ELF-1 (cell line): ENCODE data around the gene SLC4A8.

Source experiments
- DNase-seq: peaks from one replicate; pipeline ENCODE4 v3.0.0-alpha.2; 2016; ENCODE audit warnings: low read depth, low spot score

Gene SLC4A8

DNA sequence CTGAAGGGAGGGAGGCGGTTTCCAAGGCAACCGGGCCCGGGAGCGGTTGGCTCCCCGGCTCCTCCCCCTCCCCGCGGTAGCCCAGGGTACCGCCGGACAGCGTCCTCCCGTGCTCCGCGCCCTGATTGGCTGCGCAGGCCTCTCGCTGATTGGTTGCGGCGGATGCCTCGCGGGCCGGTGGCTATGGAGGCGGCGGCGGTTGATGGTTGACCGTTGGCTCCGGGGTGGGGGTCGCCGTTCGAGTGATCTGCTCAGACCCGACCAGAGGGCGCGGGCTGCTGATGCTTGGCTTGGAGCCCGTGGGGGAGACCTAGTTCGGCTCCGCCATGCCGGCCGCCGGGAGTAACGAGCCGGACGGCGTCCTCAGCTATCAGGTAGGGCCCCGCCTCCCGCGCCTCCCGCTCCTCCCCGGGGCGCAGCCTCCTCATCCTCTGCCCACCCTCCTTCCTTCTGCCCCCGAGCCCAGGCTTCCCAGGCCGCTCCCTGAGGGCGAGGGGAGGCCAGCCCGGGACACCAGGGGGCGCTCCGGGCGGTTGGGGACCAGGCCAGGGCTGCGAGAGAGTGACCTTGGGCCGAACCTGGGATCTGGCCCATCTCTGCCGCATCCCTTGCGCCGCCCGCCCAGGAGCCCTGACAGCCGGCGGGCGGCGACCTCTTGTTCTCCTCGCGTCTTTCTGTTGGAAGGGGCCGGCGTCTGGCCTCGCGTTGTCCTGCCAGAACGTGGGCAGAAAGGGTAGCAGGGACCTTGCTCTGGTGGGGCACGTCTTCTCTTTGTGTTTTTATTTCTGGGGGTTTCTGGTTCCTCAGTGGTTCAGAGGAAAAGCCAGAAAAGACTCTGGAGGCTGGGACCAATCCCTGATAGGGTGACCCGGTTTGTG lies at the start of gene SLC4A8:
Gene SLC4A8, plus strand, starts transcription at position 170 of the 878 bp plus-strand sequence. Its CDS starts 157 bp downstream, at position 327.
- DNase-seq, result peak; percentile 98

DNA sequence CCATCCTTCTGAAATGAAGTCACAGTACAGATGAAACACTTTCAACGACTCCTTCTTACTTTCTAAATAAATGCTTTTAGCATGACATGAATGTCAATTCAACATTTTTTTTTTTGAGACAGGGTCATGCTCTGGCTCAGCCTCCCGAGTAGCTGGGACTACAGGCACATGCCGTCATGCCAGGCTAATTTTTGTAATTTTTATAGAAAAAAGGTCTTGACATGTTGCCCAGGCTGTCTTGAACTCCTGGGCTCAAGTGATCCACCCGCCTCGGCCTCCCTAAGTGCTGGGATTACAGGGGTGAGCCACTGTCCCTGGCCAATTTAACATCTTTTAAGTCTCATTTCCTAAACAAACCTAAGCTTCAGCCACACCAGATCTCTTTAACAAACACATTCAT lies 49.8 kb upstream of the SLC4A8 start:
- no peak for DNase-seq

DNA sequence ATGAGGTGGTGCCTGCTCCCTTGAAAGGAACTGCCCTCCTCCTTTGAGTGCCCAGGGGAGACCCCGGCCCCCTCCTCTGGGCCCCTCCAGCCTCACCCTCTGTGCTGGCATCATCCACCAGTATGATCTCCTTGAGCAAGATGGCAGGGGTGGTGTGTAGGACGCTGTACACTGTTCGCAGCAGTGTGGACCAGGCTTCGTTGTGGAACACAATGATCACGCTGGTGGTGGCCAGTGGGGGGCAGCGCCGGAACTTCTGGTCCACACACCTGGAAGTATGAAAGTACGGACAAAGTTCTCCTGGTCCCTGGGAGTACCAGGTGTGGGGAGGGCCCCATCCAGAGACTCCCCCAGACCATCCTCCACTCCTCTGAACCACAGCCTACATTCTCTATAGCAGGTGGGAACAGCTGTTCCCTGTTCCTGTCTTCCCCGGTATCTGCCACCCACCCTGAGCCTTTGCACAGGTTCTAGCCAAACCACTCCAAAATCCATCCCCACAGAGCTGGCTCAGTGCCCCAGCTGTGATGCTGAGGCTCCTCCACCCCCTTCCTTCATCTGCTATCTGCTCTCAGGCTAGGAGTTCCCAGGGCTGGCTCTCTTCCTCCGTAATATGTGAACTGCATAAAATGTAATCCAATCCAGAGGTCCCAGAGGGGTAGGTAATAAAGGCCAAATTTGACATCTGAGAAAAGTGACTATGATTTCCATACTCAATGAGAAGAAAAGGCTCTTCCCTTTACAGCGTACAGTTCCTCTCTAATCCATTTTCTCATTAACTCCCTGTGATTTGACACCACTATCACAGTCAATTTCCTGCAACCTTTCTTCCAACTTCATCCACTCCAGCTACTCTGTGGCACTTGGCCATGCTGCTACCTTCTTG lies 47.3 kb upstream of the SLC4A8 start:
- DNase-seq, result no peak

DNA sequence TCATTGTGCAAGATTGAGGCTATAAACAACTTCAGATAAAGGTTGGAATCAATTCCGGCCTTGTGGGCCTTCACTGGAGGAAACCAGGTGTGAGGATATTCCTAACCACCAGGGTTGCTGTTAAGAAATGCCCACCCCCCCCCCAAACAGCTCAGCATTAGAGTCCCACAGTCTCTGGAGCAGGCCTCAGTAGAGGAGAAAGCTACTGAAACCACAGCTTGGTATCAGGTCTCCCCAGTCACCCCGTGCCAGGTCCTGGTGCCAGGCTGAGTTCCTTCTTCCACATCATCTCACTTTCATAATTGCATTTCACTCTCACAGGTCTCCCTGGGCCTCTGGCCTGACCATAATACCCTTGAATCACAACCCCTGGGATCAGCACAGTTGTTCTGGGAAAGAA lies 45.9 kb upstream of the SLC4A8 start:
- DNase-seq, result no peak

DNA sequence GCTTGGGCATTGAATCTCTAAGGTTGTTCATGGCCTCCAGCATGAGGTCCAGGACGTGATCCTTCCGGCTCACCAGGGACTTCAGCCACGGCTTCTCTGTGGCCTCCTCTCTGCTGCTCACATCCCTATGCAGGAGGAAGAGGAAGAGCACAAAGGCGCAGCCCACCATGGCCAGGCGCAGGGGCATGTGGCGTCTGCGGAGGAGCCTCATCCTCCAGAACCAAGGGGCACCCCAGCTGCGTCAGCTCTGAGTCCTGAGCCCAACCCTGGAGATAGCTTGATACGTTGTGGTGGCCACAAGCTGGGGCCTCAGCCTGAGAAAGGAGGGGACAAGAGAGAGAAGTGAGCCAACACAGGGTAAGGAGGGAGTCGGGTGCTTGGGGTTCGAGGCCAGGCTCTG lies 45.1 kb upstream of the SLC4A8 start:
- no peak for DNase-seq

DNA sequence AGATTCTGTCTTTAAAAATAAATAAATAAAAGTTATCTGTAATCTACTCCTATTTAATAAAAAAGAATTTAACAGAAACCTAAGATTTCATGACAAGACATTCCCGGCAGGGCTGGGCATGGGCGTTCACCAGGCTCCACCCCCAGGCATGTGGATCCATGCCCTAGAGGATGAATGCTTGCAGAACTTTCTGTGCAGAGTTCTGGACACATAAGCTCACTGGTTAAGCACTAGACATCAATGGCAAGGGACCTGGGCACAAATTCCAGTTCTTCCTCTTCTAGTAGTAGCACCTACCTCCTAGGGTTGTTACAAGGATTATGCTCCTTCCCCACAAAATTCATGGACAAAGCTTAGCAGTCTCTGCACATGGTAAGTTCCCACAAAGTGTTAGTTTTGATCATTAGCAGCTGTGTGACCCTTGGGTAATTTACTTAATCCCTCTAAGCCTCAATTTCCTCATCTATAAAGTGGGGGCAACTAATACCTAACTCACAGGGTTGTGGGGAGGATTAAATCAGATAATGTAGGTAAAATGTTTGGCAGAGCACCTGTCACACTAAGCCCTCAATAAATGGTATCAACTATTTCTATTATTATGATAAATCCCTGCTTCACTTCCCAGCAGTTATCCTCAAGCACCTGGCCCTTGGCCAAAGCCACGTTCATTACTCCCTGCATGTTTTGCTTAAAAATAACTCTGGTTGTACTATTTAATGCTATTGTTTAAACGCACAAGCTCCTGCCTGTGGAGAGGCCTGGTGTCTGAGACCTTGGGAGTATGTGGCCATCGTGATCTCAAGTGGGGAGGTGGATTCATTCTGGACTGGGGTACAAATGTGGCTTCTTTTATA lies 43.2 kb upstream of the SLC4A8 start:
- no peak for DNase-seq

DNA sequence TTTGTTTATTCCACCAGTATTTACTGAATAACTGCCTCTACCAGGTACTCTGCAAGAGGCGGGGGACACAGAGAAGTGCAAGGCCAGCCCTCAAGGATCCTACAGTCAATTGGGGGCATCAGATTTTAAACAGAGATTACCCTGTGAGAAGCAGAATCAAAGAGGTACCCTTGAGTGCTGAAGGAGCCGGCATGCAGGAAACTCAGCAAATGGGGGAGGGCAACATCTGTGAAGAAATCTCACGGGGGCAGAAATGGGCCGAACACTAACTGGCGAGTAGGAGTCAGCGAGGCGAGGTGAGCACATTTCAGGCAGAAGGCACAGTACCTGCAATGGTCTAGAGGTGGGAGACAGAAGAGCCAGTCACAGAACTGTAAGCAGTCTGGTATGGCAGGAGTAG lies 42.5 kb upstream of the SLC4A8 start:
- DNase-seq, result no peak

DNA sequence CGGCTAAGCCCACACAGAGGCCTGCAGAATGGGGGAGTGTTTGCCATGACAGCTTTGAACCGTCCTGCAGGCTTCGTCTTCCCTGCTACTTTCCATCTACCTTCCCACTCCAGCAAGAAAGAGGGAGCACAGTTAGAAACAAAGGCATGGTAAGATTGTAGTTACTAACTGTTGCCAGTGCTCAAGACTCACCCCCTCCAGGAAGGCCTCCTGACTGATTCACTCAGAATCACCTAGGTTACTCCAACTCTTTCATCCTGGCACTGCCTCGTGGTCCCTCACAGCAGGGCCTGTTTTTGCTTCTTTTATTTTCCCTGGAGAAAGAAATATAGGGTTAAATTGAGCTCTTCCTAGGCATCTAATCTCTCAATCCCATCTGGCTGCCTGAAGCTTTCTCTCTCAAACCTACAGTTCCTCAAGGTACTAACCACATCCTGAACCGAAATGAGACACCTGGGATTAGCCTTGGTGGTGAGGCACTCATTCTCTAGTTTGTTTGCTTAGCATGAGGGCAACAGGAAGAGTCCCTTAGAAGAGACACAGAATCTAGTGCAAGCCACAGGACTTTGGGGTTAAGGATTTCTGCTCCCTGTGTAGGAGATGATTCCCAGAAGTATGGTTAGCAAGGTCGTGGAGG lies 41.2 kb upstream of the SLC4A8 start:
- no peak for DNase-seq

DNA sequence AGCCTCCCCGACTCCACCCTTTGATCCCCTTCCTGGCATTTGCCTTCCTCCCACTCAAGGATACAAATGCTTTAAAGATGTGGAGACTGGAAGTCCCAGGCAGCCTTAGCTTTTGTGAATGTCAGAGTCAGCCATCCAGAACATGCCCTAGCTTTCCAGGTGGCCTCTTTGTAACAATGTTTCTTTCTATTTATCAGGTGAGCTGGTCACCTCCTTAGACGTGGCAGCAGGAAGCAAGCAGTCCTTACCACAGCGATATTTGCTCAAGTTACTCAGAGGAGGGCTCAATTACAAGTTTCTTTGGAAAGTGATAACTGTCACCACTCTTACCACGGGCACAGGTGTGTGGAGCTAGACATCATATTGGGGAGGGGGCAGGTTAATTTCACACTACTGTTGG lies 38.3 kb upstream of the SLC4A8 start:
- no peak for DNase-seq

DNA sequence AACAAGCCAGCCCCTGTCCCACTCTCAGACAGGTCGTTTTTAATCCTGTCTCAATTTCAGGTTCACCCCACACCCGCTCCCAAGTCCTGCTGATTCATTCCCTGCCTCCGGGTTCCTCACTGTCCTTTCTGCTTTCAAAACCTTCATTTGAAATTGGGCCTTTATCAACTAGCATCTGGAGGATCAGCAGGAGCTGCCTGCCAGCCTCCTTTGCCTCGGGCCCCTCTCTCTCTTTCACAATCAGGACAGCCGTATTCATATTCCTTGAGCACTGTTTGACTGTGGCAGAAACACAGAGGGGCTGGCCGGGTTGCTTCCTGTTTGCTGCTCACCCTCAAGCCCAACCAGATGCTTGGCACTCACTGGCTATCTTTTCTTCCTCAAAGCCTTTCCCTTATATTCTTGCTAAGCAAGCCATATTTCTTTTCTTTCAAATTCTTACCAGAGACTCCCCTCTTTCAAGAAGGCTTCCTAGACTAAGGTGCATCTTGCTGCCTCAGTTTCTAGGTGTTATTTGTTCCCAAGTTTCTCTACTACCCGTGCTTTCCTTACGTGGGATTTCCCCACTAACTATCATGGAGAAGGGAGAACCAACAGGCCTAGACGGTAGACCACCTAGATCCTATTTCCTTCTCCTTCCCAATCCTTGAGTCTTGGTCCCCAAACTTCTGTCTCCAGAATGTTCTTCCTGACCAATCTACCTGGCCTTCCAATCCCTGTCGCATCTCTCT lies 36.4 kb upstream of the SLC4A8 start:
- peak; percentile 95 for DNase-seq

DNA sequence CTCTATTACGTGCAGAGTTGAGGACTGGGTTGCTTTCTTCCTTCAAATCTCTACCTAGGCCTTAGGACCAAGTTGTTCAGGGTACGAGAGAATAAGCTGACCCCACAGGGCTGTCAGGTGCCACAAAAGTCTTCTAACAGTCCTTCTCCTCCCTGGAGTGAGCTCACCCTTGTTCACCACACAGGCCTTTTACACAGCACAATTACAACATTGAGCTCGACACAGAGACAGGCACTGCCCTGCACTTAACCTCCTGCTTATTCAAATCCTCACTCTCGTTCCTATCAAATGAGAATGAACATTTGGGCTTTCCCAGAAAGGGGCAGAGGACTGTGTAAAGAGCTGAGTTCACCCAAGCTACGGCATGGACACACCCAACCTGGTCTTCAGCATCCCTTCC lies 35.8 kb upstream of the SLC4A8 start:
- DNase-seq, result no peak

DNA sequence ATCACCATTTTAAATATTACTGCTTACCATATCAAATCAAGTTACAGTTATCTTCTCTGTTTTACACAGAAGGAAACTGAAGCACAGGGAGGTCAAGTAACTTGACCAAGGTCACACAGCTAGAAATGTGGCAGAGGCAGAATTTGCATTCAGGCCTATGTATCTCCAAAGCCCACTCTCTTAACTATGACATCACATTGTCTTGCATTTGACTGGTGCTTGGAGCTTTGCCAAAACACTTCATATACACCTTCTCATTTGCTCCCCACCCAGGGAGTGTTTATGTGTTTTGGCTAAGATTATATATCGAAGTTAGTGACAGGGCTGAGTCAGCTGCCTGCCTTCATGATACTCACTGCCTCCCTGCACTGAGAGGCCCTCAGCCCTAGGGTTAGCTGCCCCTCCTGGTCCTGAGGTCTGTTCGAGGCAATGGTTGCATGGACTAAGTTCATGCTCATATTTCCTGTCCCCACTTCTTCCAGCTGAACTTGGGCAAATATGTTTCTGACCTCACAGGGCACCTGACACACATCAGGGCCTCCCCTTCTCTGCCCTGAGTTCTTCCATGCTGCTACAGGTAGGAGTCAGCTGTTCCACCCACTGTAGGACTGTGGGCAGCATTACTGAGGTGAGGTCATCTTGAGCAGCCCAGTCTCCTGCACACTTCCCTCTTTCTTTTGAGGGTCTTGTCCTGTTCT lies 35.2 kb upstream of the SLC4A8 start:
- no peak for DNase-seq

DNA sequence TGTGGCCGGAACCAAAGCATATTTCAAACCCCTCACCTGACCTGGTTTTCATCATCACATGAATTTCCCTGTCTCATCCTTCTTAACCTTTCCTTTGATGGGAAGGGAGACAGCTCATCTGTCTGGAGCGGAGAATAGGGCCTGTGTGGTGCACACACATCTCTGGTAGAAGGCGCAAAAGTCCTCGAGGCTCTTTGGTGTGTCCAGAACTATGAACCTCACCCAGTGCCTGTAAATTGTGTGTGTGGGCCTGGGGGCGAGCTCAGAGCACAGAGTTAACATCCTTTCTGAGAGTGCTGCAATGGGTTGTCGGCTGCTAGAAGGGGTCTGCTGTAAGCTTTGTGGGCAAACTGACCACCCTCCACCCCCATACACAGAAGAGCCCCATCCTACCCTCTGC lies 34.2 kb upstream of the SLC4A8 start:
- peak; percentile 41 for DNase-seq

DNA sequence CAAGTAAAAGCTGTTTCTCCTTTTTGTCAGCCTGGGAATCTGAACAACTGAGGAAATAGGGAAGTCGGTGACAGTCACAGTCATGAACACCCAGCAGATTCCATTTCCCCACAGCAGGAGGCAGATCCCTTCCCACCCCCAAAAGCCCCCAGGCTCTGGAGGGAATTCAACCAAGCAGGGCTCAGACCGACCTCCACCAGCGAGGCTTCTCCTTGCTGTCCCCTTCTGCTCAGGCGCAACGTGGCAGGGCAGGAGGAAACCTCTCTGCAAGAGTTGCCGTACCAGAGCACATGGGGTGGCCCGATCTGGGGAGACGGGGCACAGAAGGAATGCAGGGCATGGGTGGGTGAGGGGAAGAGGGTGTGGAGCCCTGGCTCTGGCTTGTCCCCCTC lies 33.7 kb upstream of the SLC4A8 start:
- DNase-seq, result peak; percentile 83

DNA sequence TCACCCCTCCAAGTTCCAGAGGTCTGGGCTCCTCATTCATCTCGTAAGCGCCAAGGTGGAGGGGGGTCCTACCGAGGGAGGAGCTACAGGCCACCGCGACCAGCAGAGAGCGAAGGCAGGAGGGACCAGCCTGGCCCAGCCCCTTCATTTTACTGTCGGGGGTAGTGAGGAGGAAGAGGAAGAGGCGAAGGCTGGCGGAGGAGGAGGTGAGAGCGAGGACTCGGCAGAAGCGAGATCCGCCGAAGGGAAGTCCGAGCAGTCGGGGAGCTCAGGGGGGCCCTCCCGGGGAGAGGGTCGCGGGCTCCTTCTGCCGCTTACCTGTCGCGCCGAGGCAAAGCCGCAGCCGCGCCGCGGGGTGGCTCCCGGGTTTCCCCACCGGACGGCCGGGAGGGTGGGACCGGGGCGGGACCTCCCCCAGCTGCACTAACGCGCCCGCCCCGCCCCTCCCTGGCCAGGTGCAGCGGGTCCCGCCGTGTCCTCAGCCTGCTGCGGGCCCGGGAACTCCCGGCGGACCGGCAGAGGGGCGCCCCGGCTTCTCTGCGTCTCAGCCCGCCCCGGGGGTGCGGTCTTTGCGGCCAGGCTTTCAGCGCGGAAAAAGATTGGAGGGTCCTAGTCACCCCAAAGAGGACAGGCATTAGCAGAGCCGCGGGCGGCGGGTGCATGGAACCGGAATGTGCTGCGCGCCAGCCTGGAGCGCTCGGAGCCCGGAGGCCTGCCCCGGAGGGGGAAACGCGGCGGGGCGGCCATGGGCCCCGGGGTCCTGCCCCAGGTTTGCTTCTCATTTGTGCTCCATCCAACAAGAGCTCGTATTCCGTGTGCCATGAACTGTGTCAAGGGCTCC lies 33.1 kb upstream of the SLC4A8 start, which contains the start of gene GALNT6:
Gene GALNT6, minus strand, starts transcription at position 124 of the 841 bp plus-strand sequence. CDS start 11,625 bp downstream, outside the sequence.
- DNase-seq, result peak; percentile 85

DNA sequence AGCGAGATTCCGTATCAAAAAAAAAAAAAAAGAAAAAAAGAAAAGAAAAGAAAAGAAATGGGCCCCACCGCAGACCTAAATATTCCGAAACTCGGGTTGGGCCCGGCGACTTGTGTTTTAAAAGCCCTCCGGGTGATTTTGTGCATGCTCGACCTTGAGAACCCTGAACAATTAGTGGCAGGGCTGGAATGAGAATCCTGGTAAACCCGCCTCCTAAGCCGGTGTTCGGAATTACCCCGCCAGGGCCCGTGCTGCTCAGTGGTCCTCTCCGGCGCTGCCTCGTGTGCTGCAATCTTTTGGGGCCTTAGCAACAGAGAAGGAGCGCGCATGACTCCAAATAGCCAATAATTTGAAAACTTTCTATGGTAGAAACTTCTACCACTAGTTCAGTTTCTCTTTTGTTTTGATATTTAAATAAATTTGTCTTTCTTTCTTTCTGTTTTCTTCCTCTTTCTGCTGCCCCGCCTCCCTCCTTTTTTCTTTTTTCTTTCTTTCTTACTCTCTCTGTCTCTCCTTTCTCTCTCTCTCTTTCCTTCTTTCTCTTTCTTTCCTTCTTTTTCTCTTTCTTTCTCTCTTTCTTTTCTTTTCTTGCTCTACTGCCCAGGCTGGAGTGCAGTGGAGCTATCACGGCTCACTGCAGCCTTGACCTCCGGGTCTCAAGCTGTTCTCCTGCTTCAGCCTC lies 31.9 kb upstream of the SLC4A8 start:
- peak; percentile 88 for DNase-seq

DNA sequence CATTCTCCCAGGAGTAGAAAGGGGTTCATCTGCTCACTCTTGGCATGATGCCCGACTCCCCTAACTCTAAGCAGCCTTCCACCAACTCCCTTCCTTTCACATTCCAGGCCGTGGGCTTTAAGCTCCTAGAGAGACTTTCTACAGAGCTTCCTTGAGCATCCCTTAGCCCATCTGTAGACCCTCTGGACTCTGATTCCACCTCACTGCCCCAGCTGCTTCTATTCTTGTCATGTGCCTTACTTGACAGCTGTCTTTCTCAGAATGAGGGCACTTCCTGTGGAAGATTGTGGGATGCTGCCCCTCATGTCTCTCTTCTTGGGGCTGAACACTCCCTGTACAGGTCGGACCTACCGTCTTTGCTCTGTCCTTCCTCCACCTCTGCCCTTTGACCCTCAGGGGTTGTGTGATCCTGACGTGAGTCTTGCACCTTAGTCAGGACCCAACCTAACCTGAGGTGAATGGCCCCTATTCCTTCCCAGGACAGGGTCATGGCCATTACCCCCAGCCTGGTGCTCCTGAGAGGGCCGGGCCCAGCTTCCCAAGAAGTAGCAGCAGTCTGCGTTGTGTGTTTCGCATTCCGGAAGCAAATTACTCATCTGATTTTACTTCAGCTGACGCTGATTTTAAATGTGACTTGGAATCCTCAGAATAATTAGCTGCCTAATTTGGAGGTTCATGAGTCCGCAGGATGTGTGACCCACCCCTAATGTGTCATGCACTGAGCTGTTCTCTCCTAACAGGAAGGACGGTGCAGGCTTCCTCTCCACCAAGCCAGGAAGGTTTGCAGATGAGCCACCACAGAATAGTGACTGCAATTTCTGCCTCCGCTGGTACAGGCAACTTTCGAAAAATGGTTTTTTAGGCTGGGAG lies 30.7 kb upstream of the SLC4A8 start:
- DNase-seq, result no peak
